ENCODE measurements around the gene ADAM8.

DNA sequence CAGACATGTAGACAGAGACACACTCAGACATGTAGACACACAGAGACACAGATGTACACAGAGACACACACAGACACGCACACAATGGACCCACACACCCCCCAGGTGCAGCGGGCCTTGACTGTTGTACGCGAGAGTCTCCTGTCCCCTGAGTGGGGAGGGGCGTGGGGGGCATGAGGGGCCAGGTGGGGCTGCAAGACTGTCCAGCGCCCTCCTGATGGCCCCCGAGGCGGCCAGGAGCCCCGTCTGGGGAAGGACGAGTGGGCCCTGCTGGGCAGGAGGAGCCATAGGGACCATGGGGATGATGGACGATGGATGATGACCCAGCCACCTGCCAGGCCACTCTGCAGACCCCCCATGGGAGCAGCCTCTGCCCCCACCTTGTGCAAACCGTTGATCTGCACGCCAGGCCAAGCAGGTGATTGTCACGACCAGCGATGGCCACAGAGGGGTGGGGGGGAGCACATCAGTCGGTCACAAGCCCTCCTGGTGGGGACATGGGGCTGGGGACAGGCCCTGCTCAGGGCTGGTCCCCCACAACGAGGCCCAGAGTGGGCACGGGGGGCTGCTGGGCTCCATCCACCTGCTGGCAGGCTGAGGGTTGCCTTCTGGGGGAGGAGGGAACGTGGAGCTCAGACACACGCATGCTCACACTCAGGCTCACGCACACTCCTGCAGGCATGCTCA lies 27.4 kb downstream of the ADAM8 start:
- TF ChIP-seq, protein P1, sequence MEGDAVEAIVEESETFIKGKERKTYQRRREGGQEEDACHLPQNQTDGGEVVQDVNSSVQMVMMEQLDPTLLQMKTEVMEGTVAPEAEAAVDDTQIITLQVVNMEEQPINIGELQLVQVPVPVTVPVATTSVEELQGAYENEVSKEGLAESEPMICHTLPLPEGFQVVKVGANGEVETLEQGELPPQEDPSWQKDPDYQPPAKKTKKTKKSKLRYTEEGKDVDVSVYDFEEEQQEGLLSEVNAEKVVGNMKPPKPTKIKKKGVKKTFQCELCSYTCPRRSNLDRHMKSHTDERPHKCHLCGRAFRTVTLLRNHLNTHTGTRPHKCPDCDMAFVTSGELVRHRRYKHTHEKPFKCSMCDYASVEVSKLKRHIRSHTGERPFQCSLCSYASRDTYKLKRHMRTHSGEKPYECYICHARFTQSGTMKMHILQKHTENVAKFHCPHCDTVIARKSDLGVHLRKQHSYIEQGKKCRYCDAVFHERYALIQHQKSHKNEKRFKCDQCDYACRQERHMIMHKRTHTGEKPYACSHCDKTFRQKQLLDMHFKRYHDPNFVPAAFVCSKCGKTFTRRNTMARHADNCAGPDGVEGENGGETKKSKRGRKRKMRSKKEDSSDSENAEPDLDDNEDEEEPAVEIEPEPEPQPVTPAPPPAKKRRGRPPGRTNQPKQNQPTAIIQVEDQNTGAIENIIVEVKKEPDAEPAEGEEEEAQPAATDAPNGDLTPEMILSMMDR (IDR thresholded peaks at IDR 0.05), result no peak
- no peak for TF ChIP-seq EZH2 (IDR thresholded peaks at IDR 0.05; ENCODE audit: borderline replicate concordance, insufficient read depth, low read depth, low read length, poor library complexity, severe bottlenecking)
